ENCODE measurements around the gene FMNL1. TPM values are rescaled to one million over a fixed set of nuclear protein-coding genes. Genes with fewer than 3 reads are reported as not detected.

FMNL1 gene
- total and polyA plus RNA-seq, 10 of the 15 experiments (the other 5 are each of a cell fraction or from before 2014, with no cell fraction given), result 3.3 to 108 (median 19.5) TPM

DNA sequence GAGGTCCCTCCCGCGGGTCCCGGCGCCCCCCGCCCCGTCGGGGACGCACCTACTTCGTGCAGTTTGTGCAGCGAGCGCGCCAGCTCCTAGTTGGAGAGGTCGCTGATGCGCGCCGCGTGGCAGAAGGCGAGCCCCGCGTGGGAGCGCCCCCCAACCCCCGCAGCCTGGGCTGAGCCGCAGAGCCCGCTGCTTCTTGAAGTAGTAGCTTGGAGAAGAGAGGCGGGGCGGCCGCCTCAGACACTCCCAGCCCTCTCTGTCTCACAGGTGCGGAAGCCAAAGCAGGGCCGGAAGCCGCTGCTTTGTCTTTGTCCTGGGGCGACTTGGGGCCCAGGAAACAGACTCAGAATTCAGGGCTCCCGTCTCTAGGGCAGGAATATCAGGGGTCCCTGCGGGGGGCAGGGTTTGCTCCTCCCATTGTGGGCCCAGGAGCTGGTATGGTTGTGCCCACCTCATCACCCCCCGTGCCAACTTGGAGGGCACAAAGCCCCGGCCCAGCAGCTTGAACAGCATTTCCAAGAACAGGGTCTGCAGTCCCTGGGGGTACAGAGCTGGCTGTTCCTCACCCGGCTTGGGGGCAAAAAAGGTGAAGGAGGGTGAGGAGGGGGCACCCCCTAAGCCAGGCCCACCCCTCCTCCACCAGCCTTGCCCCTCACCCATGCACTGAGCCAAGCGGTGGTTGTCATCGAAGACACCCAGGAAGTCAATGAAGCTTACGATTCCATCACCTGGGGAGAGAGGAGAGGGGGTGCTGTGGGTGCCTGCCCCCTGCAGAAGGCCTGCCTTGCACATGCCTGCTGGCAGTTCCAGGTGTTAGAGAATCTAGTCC is 26.7 kb downstream of the FMNL1 start (continued):
- TF ChIP-seq, protein P1, sequence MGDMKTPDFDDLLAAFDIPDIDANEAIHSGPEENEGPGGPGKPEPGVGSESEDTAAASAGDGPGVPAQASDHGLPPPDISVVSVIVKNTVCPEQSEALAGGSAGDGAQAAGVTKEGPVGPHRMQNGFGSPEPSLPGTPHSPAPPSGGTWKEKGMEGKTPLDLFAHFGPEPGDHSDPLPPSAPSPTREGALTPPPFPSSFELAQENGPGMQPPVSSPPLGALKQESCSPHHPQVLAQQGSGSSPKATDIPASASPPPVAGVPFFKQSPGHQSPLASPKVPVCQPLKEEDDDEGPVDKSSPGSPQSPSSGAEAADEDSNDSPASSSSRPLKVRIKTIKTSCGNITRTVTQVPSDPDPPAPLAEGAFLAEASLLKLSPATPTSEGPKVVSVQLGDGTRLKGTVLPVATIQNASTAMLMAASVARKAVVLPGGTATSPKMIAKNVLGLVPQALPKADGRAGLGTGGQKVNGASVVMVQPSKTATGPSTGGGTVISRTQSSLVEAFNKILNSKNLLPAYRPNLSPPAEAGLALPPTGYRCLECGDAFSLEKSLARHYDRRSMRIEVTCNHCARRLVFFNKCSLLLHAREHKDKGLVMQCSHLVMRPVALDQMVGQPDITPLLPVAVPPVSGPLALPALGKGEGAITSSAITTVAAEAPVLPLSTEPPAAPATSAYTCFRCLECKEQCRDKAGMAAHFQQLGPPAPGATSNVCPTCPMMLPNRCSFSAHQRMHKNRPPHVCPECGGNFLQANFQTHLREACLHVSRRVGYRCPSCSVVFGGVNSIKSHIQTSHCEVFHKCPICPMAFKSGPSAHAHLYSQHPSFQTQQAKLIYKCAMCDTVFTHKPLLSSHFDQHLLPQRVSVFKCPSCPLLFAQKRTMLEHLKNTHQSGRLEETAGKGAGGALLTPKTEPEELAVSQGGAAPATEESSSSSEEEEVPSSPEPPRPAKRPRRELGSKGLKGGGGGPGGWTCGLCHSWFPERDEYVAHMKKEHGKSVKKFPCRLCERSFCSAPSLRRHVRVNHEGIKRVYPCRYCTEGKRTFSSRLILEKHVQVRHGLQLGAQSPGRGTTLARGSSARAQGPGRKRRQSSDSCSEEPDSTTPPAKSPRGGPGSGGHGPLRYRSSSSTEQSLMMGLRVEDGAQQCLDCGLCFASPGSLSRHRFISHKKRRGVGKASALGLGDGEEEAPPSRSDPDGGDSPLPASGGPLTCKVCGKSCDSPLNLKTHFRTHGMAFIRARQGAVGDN (IDR thresholded peaks at IDR 0.05), result 0 out of 2 replicates have a peak, but pooled peaks have one; percentile 31
- TF ChIP-seq IKZF1 (conservative IDR thresholded peaks at IDR 0.05), result peak; percentile 63; the same call in 1 of the 2 replicates
- 0 out of 2 replicates have a peak, but pooled peaks have one; percentile 29 for TF ChIP-seq GABPA (IDR thresholded peaks at IDR 0.05; ENCODE audit: low read depth)
- TF ChIP-seq EGR1 (IDR thresholded peaks at IDR 0.05; ENCODE audit: borderline replicate concordance in 1 of 2, low read depth in 2 of 2, low read length in 2 of 2), result peak in 1 of 2 experiments; percentile 59; a peak in 1 of 3 replicates
- no peak for TF ChIP-seq ZNF24 (IDR thresholded peaks at IDR 0.05)
- TF ChIP-seq SMAD5 (IDR thresholded peaks at IDR 0.05; ENCODE audit: low read depth), result 0 out of 2 replicates have a peak, but pooled peaks have one; percentile 37
- TF ChIP-seq PML (IDR thresholded peaks at IDR 0.05; ENCODE audit: low read length), result peak; percentile 33; the same call in 1 of the 2 replicates
- 0 out of 2 replicates have a peak, but pooled peaks have one; percentile 68 for TF ChIP-seq CHD1 (IDR thresholded peaks at IDR 0.05; ENCODE audit: low read depth, low read length)
- peak; percentile 1; the same call in 1 of the 2 replicates for TF ChIP-seq SMC3 (IDR thresholded peaks at IDR 0.05; ENCODE audit: borderline replicate concordance, low read length)
- peak; percentile 45; the same call in 1 of the 2 replicates for TF ChIP-seq TAF1 (IDR thresholded peaks at IDR 0.05; ENCODE audit: borderline replicate concordance, low read depth, low read length)
- peak; percentile 4; the same call in 1 of the 2 replicates for TF ChIP-seq SIN3A (IDR thresholded peaks at IDR 0.05; ENCODE audit: low read depth, low read length)
- TF ChIP-seq, protein P2, sequence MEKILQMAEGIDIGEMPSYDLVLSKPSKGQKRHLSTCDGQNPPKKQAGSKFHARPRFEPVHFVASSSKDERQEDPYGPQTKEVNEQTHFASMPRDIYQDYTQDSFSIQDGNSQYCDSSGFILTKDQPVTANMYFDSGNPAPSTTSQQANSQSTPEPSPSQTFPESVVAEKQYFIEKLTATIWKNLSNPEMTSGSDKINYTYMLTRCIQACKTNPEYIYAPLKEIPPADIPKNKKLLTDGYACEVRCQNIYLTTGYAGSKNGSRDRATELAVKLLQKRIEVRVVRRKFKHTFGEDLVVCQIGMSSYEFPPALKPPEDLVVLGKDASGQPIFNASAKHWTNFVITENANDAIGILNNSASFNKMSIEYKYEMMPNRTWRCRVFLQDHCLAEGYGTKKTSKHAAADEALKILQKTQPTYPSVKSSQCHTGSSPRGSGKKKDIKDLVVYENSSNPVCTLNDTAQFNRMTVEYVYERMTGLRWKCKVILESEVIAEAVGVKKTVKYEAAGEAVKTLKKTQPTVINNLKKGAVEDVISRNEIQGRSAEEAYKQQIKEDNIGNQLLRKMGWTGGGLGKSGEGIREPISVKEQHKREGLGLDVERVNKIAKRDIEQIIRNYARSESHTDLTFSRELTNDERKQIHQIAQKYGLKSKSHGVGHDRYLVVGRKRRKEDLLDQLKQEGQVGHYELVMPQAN (conservative IDR thresholded peaks at IDR 0.05), result peak; percentile 43
- TF ChIP-seq, protein P3, sequence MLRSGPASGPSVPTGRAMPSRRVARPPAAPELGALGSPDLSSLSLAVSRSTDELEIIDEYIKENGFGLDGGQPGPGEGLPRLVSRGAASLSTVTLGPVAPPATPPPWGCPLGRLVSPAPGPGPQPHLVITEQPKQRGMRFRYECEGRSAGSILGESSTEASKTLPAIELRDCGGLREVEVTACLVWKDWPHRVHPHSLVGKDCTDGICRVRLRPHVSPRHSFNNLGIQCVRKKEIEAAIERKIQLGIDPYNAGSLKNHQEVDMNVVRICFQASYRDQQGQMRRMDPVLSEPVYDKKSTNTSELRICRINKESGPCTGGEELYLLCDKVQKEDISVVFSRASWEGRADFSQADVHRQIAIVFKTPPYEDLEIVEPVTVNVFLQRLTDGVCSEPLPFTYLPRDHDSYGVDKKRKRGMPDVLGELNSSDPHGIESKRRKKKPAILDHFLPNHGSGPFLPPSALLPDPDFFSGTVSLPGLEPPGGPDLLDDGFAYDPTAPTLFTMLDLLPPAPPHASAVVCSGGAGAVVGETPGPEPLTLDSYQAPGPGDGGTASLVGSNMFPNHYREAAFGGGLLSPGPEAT (IDR thresholded peaks at IDR 0.05; ENCODE audit: low read depth), result no peak
- TF ChIP-seq, protein P4, sequence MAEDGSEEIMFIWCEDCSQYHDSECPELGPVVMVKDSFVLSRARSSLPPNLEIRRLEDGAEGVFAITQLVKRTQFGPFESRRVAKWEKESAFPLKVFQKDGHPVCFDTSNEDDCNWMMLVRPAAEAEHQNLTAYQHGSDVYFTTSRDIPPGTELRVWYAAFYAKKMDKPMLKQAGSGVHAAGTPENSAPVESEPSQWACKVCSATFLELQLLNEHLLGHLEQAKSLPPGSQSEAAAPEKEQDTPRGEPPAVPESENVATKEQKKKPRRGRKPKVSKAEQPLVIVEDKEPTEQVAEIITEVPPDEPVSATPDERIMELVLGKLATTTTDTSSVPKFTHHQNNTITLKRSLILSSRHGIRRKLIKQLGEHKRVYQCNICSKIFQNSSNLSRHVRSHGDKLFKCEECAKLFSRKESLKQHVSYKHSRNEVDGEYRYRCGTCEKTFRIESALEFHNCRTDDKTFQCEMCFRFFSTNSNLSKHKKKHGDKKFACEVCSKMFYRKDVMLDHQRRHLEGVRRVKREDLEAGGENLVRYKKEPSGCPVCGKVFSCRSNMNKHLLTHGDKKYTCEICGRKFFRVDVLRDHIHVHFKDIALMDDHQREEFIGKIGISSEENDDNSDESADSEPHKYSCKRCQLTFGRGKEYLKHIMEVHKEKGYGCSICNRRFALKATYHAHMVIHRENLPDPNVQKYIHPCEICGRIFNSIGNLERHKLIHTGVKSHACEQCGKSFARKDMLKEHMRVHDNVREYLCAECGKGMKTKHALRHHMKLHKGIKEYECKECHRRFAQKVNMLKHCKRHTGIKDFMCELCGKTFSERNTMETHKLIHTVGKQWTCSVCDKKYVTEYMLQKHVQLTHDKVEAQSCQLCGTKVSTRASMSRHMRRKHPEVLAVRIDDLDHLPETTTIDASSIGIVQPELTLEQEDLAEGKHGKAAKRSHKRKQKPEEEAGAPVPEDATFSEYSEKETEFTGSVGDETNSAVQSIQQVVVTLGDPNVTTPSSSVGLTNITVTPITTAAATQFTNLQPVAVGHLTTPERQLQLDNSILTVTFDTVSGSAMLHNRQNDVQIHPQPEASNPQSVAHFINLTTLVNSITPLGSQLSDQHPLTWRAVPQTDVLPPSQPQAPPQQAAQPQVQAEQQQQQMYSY (CRISPR knock-in tag; IDR thresholded peaks at IDR 0.05), result no peak
- peak; percentile 41; the same call in 1 of the 2 replicates for TF ChIP-seq DPF2 (IDR thresholded peaks at IDR 0.05)
- no peak for TF ChIP-seq TBL1XR1 (IDR thresholded peaks at IDR 0.05; ENCODE audit: low read depth, low read length)
- no peak for TF ChIP-seq CHD2 (IDR thresholded peaks at IDR 0.05; ENCODE audit: borderline replicate concordance, low read depth, low read length)
- peak; percentile 57; the same call in 1 of the 2 replicates for TF ChIP-seq SMARCA5 (IDR thresholded peaks at IDR 0.05)
